GM23338 (cell line): ENCODE results near the gene CLDN3. TPM values are rescaled to one million over a fixed set of nuclear protein-coding genes. Genes with fewer than 3 reads are reported as not detected.

Source experiments
- ATAC-seq: fragments of 200-7000 bp; cut with Tn5 transposase; 3 replicates; pipeline ENCODE4 v1.9.1; 2020
- DNase-seq: peaks from one replicate; pipeline ENCODE4 v3.0.0-alpha.2; 2015; ENCODE audit warnings: low spot score
- H2AFZ ChIP-seq: fragments of 200-600 bp; sonication (generic); 2 replicates; pipeline ENCODE4 v1.8.0; 2016; ENCODE audit warnings: antibody characterized with exemption, mild to moderate bottlenecking, moderate library complexity
- H3F3A ChIP-seq: fragments of 200-600 bp; sonication (generic); replicated peaks from 2 replicates; pipeline ENCODE4 v1.8.0; 2017; ENCODE audit warnings: antibody characterized with exemption, mixed run types, low read depth
- H3K27ac ChIP-seq: fragments of 200-600 bp; sonication (generic); 2 replicates; pipeline ENCODE4 v1.6.1; 2016; ENCODE audit warnings: low read depth
- H3K27me3 ChIP-seq: fragments of 200-600 bp; sonication (generic); 2 replicates; pipeline ENCODE4 v1.8.0; 2016; ENCODE audit warnings: mild to moderate bottlenecking, mixed run types, moderate library complexity; ENCODE audit not compliant: insufficient read depth
- H3K36me3 ChIP-seq: fragments of 200-600 bp; sonication (generic); 2 replicates; pipeline ENCODE4 v1.8.0; 2016; ENCODE audit warnings: mild to moderate bottlenecking; ENCODE audit not compliant: insufficient read depth
- H3K4me1 ChIP-seq: fragments of 200-600 bp; sonication (generic); 2 replicates; pipeline ENCODE4 v1.8.0; 2016; ENCODE audit warnings: mild to moderate bottlenecking, moderate library complexity; ENCODE audit not compliant: insufficient read depth
- H3K4me2 ChIP-seq: fragments of 200-600 bp; sonication (generic); 2 replicates; pipeline ENCODE4 v1.7.1; 2017; ENCODE audit warnings: mixed run types
- H3K4me3 ChIP-seq: fragments of 200-600 bp; sonication (generic); 2 replicates; pipeline ENCODE4 v1.6.1; 2016; ENCODE audit warnings: mixed run types
- H3K79me2 ChIP-seq: fragments of 200-600 bp; sonication (generic); replicated peaks from 2 replicates; pipeline ENCODE4 v1.8.0; 2017; ENCODE audit warnings: mild to moderate bottlenecking; ENCODE audit not compliant: insufficient read depth
- H3K9me2 ChIP-seq: fragments of 200-600 bp; sonication (generic); 2 replicates; pipeline ENCODE4 v1.8.0; 2017; ENCODE audit not compliant: insufficient read depth
- H4K20me1 ChIP-seq: fragments of 200-600 bp; sonication (generic); replicated peaks from 2 replicates; pipeline ENCODE4 v1.8.0; 2017; ENCODE audit warnings: mild to moderate bottlenecking; ENCODE audit not compliant: insufficient read depth
- H3K27ac Mint-ChIP-seq: 2 replicates; pipeline ENCODE4 v1.8.0; 2020; ENCODE audit warnings: inconsistent platforms, mild to moderate bottlenecking, moderate library complexity, mixed read lengths
- H3K27me3 Mint-ChIP-seq: 3 replicates; pipeline ENCODE4 v1.8.0; 2022; ENCODE audit warnings: low read depth, mild to moderate bottlenecking, moderate library complexity, mixed read lengths, inconsistent platforms; ENCODE audit not compliant: insufficient read depth, poor library complexity
- H3K36me3 Mint-ChIP-seq: 3 replicates; pipeline ENCODE4 v1.8.0; 2021; ENCODE audit warnings: low read depth, mild to moderate bottlenecking, inconsistent platforms, moderate library complexity, mixed read lengths
- H3K4me1 Mint-ChIP-seq: 3 replicates; pipeline ENCODE4 v1.8.0; 2020; ENCODE audit warnings: mild to moderate bottlenecking, inconsistent platforms, mixed read lengths
- H3K4me3 Mint-ChIP-seq: 3 replicates; pipeline ENCODE4 v1.8.0; 2021; ENCODE audit warnings: moderate library complexity, mild to moderate bottlenecking, inconsistent platforms, mixed read lengths
- H3K9me3 Mint-ChIP-seq: 3 replicates; pipeline ENCODE4 v1.8.0; 2020; ENCODE audit warnings: moderate library complexity, mild to moderate bottlenecking, inconsistent platforms, mixed read lengths
- CREB1 ChIP-seq: fragments of 250-450 bp; sonication (Bioruptor Pico); IDR thresholded peaks from 2 replicates; pipeline ENCODE4 v1.5.0; 2020; ENCODE audit warnings: low read depth, mild to moderate bottlenecking, moderate library complexity
- EZH2 ChIP-seq: fragments of 200-600 bp; sonication (generic); IDR thresholded peaks from one replicate; pipeline ENCODE4 v1.8.0; 2017; ENCODE audit warnings: antibody characterized with exemption, mild to moderate bottlenecking, low read depth; ENCODE audit not compliant: unreplicated experiment
- EZH2phosphoT487 ChIP-seq: fragments of 200-600 bp; sonication (generic); IDR thresholded peaks from one replicate; pipeline ENCODE4 v1.8.1; 2018; ENCODE audit warnings: antibody characterized with exemption; ENCODE audit not compliant: unreplicated experiment
- JUNB ChIP-seq: IDR thresholded peaks from one replicate; pipeline ENCODE4 v1.6.1; 2016; ENCODE audit warnings: antibody characterized with exemption; ENCODE audit not compliant: unreplicated experiment
- NANOG ChIP-seq: IDR thresholded peaks from 2 replicates; pipeline ENCODE4 v1.6.1; 2016; ENCODE audit warnings: antibody characterized with exemption, borderline replicate concordance
- POLR2AphosphoS5 ChIP-seq: IDR thresholded peaks from 2 replicates; pipeline ENCODE4 v1.6.1; 2016; ENCODE audit warnings: antibody characterized with exemption, low read depth
- STAT1 ChIP-seq: IDR thresholded peaks from one replicate; pipeline ENCODE4 v1.6.1; 2016; ENCODE audit warnings: antibody characterized with exemption; ENCODE audit not compliant: unreplicated experiment
- ZNF114 ChIP-seq: fragments of 250-450 bp; sonication (Bioruptor Pico); IDR thresholded peaks from 2 replicates; pipeline ENCODE4 v1.5.0; 2020; ENCODE audit warnings: mild to moderate bottlenecking, moderate library complexity
- ZNF331 ChIP-seq: fragments of 250-450 bp; sonication (Bioruptor Pico); IDR thresholded peaks from 2 replicates; pipeline ENCODE4 v1.5.0; 2020; ENCODE audit warnings: low read depth, mild to moderate bottlenecking, moderate library complexity
- polyA plus RNA-seq: library from polyadenylated mRNA; unstranded; fragments of >200 nt; fragmentation: Nextera tagmentation; extraction: Ambion mirVana; gene quantifications from 2 replicates; pipeline ENCODE4 v1.2.1, GENCODE V29; 2016
- total RNA-seq: library from RNA; depleted of rRNA; stranded (reverse); fragments of >200 nt; shearing (Covaris generic); gene quantifications from 2 replicates; pipeline ENCODE4 v1.2.3, GENCODE V29; 2014
- TF ChIP-seq, protein P1 (sequence below): fragments of 250-450 bp; sonication (Bioruptor Pico); IDR thresholded peaks from 2 replicates; pipeline ENCODE4 v1.5.0; 2020; ENCODE audit warnings: mild to moderate bottlenecking, moderate library complexity
- TF ChIP-seq, protein P2 (sequence below): IDR thresholded peaks from 2 replicates; pipeline ENCODE4 v1.6.1; 2016; ENCODE audit warnings: antibody characterized with exemption
- TF ChIP-seq, protein P3 (sequence below), 2 experiments: fragments of 200-600 bp in 1 of 2; sonication (generic) in 1 of 2; conservative IDR thresholded peaks; 2 replicates each; pipeline versions ENCODE4 v1.5.1 to v1.6.1; 2016 to 2017; ENCODE audit warnings: antibody characterized with exemption in 2 of 2, low read depth in 2 of 2, mild to moderate bottlenecking in 2 of 2, moderate library complexity in 1 of 2
- TF ChIP-seq, protein P4 (sequence below): IDR thresholded peaks from one replicate; pipeline ENCODE4 v1.6.1; 2018; ENCODE audit warnings: antibody characterized with exemption; ENCODE audit not compliant: unreplicated experiment

Gene CLDN3
- total and polyA plus RNA-seq, 2 experiments from 2014 or later, result 20.1 to 27.7 TPM

DNA sequence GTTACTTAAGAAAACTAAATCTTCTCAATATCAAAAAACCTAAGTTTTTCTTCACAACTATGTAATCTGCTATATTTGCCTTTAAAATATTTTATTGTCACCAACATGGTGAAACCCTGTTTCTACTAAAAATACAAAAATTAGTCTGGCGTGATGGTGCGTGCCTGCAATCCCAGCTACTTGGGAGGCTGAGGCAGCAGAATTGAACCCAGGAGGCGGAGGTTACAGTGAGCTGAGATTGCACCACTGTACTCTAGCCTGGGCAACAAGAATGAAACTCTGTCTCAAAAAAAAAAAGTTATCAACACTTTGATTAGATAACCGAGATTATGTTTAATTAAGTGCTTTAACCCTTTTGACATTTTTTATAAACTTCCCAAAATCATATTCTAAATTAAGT, 32.4 kb upstream of the CLDN3 start:
- H3K4me3 ChIP-seq, result no peak overlapping the region
- no peak overlapping the region for H3K27ac ChIP-seq
- 0 out of 3 replicates have a peak, but pooled peaks cover 3% of the 10 kb centered on the region for H3K36me3 Mint-ChIP-seq
- H3K36me3 ChIP-seq, result no peaks in the 10 kb centered on the region
- H3K79me2 ChIP-seq, result no peaks in the 10 kb centered on the region
- ATAC-seq (no peak), DNase-seq (no peak)
- TF ChIP-seq EZH2 (no peak), STAT1 (no peak), NANOG (no peak), ZNF114 (CRISPR knock-in tag) (no peak), JUNB (no peak), CREB1 (CRISPR knock-in tag) (no peak), EZH2phosphoT487 (no peak), POLR2AphosphoS5 (no peak), ZNF331 (CRISPR knock-in tag) (no peak)
- TF ChIP-seq, protein P1, sequence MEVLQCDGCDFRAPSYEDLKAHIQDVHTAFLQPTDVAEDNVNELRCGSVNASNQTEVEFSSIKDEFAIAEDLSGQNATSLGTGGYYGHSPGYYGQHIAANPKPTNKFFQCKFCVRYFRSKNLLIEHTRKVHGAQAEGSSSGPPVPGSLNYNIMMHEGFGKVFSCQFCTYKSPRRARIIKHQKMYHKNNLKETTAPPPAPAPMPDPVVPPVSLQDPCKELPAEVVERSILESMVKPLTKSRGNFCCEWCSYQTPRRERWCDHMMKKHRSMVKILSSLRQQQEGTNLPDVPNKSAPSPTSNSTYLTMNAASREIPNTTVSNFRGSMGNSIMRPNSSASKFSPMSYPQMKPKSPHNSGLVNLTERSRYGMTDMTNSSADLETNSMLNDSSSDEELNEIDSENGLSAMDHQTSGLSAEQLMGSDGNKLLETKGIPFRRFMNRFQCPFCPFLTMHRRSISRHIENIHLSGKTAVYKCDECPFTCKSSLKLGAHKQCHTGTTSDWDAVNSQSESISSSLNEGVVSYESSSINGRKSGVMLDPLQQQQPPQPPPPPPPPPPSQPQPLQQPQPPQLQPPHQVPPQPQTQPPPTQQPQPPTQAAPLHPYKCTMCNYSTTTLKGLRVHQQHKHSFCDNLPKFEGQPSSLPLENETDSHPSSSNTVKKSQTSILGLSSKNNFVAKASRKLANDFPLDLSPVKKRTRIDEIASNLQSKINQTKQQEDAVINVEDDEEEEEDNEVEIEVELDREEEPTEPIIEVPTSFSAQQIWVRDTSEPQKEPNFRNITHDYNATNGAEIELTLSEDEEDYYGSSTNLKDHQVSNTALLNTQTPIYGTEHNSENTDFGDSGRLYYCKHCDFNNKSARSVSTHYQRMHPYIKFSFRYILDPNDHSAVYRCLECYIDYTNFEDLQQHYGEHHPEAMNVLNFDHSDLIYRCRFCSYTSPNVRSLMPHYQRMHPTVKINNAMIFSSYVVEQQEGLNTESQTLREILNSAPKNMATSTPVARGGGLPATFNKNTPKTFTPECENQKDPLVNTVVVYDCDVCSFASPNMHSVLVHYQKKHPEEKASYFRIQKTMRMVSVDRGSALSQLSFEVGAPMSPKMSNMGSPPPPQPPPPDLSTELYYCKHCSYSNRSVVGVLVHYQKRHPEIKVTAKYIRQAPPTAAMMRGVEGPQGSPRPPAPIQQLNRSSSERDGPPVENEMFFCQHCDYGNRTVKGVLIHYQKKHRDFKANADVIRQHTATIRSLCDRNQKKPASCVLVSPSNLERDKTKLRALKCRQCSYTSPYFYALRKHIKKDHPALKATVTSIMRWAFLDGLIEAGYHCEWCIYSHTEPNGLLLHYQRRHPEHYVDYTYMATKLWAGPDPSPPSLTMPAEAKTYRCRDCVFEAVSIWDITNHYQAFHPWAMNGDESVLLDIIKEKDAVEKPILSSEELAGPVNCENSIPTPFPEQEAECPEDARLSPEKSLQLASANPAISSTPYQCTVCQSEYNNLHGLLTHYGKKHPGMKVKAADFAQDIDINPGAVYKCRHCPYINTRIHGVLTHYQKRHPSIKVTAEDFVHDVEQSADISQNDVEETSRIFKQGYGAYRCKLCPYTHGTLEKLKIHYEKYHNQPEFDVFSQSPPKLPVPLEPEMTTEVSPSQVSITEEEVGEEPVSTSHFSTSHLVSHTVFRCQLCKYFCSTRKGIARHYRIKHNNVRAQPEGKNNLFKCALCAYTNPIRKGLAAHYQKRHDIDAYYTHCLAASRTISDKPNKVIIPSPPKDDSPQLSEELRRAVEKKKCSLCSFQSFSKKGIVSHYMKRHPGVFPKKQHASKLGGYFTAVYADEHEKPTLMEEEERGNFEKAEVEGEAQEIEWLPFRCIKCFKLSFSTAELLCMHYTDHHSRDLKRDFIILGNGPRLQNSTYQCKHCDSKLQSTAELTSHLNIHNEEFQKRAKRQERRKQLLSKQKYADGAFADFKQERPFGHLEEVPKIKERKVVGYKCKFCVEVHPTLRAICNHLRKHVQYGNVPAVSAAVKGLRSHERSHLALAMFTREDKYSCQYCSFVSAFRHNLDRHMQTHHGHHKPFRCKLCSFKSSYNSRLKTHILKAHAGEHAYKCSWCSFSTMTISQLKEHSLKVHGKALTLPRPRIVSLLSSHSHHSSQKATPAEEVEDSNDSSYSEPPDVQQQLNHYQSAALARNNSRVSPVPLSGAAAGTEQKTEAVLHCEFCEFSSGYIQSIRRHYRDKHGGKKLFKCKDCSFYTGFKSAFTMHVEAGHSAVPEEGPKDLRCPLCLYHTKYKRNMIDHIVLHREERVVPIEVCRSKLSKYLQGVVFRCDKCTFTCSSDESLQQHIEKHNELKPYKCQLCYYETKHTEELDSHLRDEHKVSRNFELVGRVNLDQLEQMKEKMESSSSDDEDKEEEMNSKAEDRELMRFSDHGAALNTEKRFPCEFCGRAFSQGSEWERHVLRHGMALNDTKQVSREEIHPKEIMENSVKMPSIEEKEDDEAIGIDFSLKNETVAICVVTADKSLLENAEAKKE (CRISPR knock-in tag), result no peak
- TF ChIP-seq, protein P2, sequence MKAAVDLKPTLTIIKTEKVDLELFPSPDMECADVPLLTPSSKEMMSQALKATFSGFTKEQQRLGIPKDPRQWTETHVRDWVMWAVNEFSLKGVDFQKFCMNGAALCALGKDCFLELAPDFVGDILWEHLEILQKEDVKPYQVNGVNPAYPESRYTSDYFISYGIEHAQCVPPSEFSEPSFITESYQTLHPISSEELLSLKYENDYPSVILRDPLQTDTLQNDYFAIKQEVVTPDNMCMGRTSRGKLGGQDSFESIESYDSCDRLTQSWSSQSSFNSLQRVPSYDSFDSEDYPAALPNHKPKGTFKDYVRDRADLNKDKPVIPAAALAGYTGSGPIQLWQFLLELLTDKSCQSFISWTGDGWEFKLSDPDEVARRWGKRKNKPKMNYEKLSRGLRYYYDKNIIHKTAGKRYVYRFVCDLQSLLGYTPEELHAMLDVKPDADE, result no peak
- TF ChIP-seq, protein P3, sequence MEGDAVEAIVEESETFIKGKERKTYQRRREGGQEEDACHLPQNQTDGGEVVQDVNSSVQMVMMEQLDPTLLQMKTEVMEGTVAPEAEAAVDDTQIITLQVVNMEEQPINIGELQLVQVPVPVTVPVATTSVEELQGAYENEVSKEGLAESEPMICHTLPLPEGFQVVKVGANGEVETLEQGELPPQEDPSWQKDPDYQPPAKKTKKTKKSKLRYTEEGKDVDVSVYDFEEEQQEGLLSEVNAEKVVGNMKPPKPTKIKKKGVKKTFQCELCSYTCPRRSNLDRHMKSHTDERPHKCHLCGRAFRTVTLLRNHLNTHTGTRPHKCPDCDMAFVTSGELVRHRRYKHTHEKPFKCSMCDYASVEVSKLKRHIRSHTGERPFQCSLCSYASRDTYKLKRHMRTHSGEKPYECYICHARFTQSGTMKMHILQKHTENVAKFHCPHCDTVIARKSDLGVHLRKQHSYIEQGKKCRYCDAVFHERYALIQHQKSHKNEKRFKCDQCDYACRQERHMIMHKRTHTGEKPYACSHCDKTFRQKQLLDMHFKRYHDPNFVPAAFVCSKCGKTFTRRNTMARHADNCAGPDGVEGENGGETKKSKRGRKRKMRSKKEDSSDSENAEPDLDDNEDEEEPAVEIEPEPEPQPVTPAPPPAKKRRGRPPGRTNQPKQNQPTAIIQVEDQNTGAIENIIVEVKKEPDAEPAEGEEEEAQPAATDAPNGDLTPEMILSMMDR (conservative IDR thresholded peaks at IDR 0.05; ENCODE audit: low read depth in 2 of 2), result no peak
- TF ChIP-seq, protein P4, sequence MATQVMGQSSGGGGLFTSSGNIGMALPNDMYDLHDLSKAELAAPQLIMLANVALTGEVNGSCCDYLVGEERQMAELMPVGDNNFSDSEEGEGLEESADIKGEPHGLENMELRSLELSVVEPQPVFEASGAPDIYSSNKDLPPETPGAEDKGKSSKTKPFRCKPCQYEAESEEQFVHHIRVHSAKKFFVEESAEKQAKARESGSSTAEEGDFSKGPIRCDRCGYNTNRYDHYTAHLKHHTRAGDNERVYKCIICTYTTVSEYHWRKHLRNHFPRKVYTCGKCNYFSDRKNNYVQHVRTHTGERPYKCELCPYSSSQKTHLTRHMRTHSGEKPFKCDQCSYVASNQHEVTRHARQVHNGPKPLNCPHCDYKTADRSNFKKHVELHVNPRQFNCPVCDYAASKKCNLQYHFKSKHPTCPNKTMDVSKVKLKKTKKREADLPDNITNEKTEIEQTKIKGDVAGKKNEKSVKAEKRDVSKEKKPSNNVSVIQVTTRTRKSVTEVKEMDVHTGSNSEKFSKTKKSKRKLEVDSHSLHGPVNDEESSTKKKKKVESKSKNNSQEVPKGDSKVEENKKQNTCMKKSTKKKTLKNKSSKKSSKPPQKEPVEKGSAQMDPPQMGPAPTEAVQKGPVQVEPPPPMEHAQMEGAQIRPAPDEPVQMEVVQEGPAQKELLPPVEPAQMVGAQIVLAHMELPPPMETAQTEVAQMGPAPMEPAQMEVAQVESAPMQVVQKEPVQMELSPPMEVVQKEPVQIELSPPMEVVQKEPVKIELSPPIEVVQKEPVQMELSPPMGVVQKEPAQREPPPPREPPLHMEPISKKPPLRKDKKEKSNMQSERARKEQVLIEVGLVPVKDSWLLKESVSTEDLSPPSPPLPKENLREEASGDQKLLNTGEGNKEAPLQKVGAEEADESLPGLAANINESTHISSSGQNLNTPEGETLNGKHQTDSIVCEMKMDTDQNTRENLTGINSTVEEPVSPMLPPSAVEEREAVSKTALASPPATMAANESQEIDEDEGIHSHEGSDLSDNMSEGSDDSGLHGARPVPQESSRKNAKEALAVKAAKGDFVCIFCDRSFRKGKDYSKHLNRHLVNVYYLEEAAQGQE, result no peak
- H3K27ac Mint-ChIP-seq, result no peak overlapping the region
- H4K20me1 ChIP-seq, result no peaks in the 10 kb centered on the region
- no peaks in the 10 kb centered on the region for H3K4me1 ChIP-seq
- H3K9me3 Mint-ChIP-seq, result peaks cover 10% of the 10 kb centered on the region; the same call in 2 of the 3 replicates
- no peak overlapping the region for H3K4me3 Mint-ChIP-seq
- H3K27me3 ChIP-seq, result no peaks in the 10 kb centered on the region
- no peaks in the 10 kb centered on the region for H3K9me2 ChIP-seq
- peaks cover 10% of the 10 kb centered on the region for H3K27me3 Mint-ChIP-seq
- no peak overlapping the region for H2AFZ ChIP-seq
- H3K4me1 Mint-ChIP-seq, result no peaks in the 10 kb centered on the region
- H3F3A ChIP-seq, result no peaks in the 10 kb centered on the region
- H3K4me2 ChIP-seq, result no peak overlapping the region
